GM12874 (cell line): ENCODE data around the gene KMT2E.

Experiments
- TF ChIP-seq, protein P1 (sequence below): IDR thresholded peaks from 2 replicates; pipeline ENCODE4 v1.5.1; 2011; ENCODE audit warnings: low read depth, mild to moderate bottlenecking, control low read depth, low read length, moderate library complexity; ENCODE audit not compliant: insufficient read depth

Gene KMT2E

DNA sequence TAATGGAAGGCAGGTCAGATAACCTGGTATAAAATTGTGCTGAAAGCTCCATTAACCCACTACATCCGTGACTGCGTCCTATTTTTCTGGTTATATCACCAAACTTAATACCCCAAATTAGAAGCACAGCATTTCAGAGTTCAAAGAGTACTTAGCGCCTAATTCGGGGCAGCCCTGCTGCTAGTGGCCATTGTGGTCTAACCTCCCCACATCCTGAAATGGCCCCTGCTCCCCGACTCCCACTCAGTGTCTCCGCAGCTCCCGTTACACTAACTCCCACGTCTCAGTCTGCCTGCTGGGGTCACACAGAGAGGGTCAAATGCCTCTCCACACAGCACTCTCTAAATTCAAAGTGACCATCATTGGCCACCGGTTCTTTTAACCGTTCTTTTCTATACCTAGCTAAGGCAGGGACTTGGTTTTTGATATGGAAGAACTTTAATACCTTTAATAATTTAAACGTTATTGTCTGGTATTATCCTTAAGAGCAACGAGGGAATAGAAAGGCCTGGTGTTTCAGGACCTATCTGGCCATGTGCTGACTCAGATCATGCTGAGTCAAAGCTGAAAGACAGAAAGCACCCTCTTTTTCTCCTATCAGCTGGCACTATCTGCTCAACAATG is 117.1 kb downstream of the KMT2E start:
- TF ChIP-seq, protein P1, sequence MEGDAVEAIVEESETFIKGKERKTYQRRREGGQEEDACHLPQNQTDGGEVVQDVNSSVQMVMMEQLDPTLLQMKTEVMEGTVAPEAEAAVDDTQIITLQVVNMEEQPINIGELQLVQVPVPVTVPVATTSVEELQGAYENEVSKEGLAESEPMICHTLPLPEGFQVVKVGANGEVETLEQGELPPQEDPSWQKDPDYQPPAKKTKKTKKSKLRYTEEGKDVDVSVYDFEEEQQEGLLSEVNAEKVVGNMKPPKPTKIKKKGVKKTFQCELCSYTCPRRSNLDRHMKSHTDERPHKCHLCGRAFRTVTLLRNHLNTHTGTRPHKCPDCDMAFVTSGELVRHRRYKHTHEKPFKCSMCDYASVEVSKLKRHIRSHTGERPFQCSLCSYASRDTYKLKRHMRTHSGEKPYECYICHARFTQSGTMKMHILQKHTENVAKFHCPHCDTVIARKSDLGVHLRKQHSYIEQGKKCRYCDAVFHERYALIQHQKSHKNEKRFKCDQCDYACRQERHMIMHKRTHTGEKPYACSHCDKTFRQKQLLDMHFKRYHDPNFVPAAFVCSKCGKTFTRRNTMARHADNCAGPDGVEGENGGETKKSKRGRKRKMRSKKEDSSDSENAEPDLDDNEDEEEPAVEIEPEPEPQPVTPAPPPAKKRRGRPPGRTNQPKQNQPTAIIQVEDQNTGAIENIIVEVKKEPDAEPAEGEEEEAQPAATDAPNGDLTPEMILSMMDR, result no peak

DNA sequence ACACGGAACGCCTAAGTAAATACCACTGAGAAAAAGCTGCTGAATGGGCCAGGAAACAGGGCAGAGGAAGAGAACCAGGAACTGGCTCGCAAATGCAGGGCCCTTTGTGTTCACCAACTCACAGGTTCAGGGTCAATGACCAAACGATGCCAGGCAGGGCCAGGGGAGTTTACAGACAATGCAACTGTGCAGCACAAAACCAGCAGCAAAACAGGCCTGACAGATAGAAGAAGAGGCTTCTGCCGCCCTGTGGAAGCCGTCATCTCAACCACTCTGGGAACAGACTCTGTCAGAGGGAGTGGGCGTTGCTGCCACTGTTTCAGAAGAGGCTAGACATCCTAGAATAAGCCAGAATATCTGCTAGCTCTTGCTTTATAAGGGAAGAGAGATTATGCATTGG is 117.9 kb downstream of the KMT2E start:
- TF ChIP-seq, protein P1, result no peak

DNA sequence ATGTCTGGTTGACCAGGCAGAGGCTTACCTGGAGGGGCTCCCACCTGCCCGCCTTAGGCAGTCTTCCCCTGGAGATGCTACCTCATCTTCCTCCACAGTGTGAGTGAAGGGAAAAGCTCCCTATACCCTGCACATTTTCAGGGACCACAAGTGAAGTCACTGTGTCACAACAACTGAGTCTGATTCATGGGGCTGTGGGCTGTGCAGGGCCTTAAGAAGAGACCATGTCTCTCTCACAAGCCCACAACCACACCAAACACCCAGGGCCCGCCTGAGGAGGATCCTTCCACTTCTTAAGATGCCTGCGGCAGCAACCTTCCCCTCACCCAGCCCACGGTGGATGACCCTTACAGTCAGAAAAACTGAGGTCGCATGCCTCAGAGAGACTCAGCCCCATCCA is 118.3 kb downstream of the KMT2E start:
- TF ChIP-seq, protein P1, result no peak

DNA sequence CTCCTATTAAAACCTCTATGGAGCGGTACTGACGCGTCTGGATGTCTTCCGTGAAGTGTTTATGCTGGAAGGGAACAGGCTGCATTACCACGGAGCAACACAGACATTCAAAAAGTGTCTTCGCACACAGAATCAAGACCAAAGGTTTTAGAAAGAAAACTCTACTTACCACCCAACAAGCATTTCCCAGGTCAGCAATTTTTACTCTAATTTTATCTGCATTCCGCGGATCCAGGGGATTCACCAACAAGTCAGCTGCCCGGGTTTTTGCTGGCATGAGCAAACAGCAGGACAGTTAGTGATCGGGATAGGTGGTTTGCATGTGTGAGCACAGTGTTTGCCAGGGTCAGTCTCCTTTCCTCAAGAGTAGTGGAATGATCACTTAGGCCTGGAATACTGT is 118.8 kb downstream of the KMT2E start:
- TF ChIP-seq, protein P1, result no peak

DNA sequence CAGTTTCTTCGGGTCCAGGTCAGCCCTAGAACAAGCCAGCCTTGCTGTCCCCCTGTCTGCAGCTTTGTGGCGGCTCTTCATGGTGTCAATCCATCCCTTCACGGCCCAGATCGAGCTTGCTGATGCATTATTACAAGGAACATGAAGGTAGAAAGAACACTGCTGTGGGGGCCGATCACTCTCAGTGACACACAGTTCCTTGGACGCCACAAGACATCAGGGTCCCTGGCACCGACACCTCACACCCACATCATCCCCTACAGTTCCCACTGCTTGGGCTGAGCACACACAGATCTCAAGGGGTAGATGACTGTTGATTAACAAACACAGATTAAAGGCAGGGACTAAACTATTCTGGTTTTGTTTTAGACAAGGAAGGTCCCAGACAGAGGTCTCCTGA is 119.4 kb downstream of the KMT2E start:
- TF ChIP-seq, protein P1, result no peak

DNA sequence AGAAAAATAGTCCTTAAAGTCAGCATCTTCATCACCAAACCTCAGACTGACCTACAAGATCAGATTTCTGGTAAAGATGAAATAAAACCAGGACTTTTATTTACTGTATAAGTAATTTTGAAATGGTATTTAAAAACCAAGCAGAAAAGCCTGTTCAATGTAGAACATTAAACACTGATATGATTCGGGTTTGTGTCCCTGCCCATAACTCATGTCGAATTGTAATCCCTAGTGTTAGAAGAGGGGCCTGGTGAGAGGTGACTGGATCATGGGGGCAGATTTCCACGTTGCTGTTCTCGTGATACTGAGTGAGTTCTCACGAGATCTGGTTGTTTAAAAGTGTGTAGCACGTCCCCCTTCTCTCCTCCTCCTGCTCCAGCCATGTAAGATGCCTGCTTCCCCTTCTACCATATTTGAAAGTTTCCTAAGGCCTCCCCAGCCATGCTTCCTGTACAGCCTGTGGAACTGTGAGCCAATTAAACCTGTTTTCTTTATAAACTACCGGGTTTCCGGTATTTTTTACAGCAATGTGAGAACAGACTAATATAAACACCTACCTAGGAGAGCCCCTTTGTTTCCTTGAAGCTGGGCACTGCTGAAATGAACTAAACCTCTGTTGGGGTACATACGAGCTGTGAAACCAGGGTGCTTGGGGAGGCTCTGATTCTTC is 120.1 kb downstream of the KMT2E start:
- TF ChIP-seq, protein P1, result no peak

DNA sequence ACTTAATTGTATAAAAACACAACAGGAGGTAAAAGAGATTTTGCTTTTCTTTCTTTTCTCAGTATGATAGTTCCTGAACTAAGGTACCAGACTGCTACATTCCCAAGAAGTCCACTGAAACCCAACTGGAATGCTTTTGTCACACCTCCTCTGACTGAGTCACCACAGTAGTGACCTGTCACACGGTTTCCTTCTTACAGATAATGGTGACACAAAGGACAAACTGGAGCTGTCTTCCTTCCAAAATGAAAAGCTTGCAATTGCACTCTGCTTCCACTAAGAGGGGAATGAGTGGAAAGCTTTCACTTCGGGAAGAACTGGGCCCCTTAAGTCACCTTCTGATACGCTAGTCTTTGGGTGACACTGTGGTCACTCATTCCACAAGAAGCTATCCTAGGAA is 122.2 kb downstream of the KMT2E start:
- TF ChIP-seq, protein P1, result no peak
